Measurements from ENCODE around the gene XPO6. TPM values are rescaled to one million over a fixed set of nuclear protein-coding genes. Genes with fewer than 3 reads are reported as not detected.

Gene XPO6
- total RNA-seq, 1 donor from 2014 or later: 71.6 TPM

- no peak for DNase-seq (ENCODE audit: low spot score)
- peaks cover 43% of the 10 kb centered on the region for H3K36me3 Mint-ChIP-seq
- no peak for TF ChIP-seq EZH2phosphoT487 (IDR thresholded peaks at IDR 0.05)
- Histone ChIP-seq H3K27ac (no peak overlapping the region), H3K27me3 (no peaks in the 10 kb centered on the region), H3K9ac (no peak overlapping the region), H3K4me1 (no peaks in the 10 kb centered on the region), H3K36me3 (no peaks in the 10 kb centered on the region), H3F3A (ENCODE audit: low read depth) (no peaks in the 10 kb centered on the region), H4K20me1 (ENCODE audit: low read depth) (peaks cover 11% of the 10 kb centered on the region), H3K9me3 (ENCODE audit: low read depth) (no peaks in the 10 kb centered on the region), H3K4me2 (no peak overlapping the region), H3K79me2 (ENCODE audit: low read depth) (peaks cover 6% of the 10 kb centered on the region), H3K4me3 (no peak overlapping the region), H2AFZ (replicated peaks) (no peak overlapping the region)
- H3K9me3 Mint-ChIP-seq: no peaks in the 10 kb centered on the region
- no peak overlapping the region for H3K4me3 Mint-ChIP-seq
- H3K4me1 Mint-ChIP-seq: no peaks in the 10 kb centered on the region
- no peak overlapping the region for H3K27ac Mint-ChIP-seq
- peaks cover 3% of the 10 kb centered on the region for H3K27me3 Mint-ChIP-seq (ENCODE audit: insufficient read depth, low read depth)
Measured at GRCh38 chr16:28172336-28172735, 39.4 kb downstream of the XPO6 start.

GRCh38 chr16:28171816-28172215, 39.9 kb downstream of the XPO6 start:
- H3K79me2 ChIP-seq (ENCODE audit: low read depth): peaks cover 6% of the 10 kb centered on the region
- H3K27ac ChIP-seq: no peak overlapping the region
- Mint-ChIP-seq H3K27ac (no peak overlapping the region), H3K36me3 (peaks cover 43% of the 10 kb centered on the region), H3K4me3 (no peak overlapping the region), H3K9me3 (no peaks in the 10 kb centered on the region), H3K4me1 (no peaks in the 10 kb centered on the region), H3K27me3 (ENCODE audit: insufficient read depth, low read depth) (peaks cover 3% of the 10 kb centered on the region)
- no peaks in the 10 kb centered on the region for H3K4me1 ChIP-seq
- no peaks in the 10 kb centered on the region for H3K9me3 ChIP-seq (ENCODE audit: low read depth)
- DNase-seq (ENCODE audit: low spot score): no peak
- H3K36me3 ChIP-seq: no peaks in the 10 kb centered on the region
- H3K4me2 ChIP-seq: no peak overlapping the region
- H3K27me3 ChIP-seq: no peaks in the 10 kb centered on the region
- no peak overlapping the region for H2AFZ ChIP-seq (replicated peaks)
- H3K9ac ChIP-seq: no peak overlapping the region
- no peak overlapping the region for H3K4me3 ChIP-seq
- TF ChIP-seq EZH2 (IDR thresholded peaks at IDR 0.05): no peak
- no peak for TF ChIP-seq EZH2phosphoT487 (IDR thresholded peaks at IDR 0.05)
- TF ChIP-seq CTCF (IDR thresholded peaks at IDR 0.05): no peak
- peaks cover 11% of the 10 kb centered on the region for H4K20me1 ChIP-seq (ENCODE audit: low read depth)
- H3F3A ChIP-seq (ENCODE audit: low read depth): no peaks in the 10 kb centered on the region

GRCh38 chr16:28168991-28169554, 42.7 kb downstream of the XPO6 start:
- H3K9me3 Mint-ChIP-seq: no peaks in the 10 kb centered on the region
- Histone ChIP-seq H3K27ac (no peak overlapping the region), H3K4me3 (no peak overlapping the region), H2AFZ (replicated peaks) (no peak overlapping the region), H3K9ac (no peak overlapping the region), H3K36me3 (no peaks in the 10 kb centered on the region), H3K79me2 (ENCODE audit: low read depth) (no peaks in the 10 kb centered on the region), H3K4me1 (no peaks in the 10 kb centered on the region), H3K9me3 (ENCODE audit: low read depth) (no peaks in the 10 kb centered on the region), H4K20me1 (ENCODE audit: low read depth) (peaks cover 19% of the 10 kb centered on the region), H3F3A (ENCODE audit: low read depth) (no peaks in the 10 kb centered on the region), H3K4me2 (no peak overlapping the region), H3K27me3 (no peaks in the 10 kb centered on the region)
- H3K27ac Mint-ChIP-seq: no peak overlapping the region
- H3K27me3 Mint-ChIP-seq (ENCODE audit: insufficient read depth, low read depth): peaks cover 3% of the 10 kb centered on the region
- H3K36me3 Mint-ChIP-seq: peaks cover 29% of the 10 kb centered on the region
- H3K4me1 Mint-ChIP-seq: no peaks in the 10 kb centered on the region
- no peak overlapping the region for H3K4me3 Mint-ChIP-seq
- TF ChIP-seq EZH2 (IDR thresholded peaks at IDR 0.05): no peak
- no peak for TF ChIP-seq CTCF (IDR thresholded peaks at IDR 0.05)
- TF ChIP-seq EZH2phosphoT487 (IDR thresholded peaks at IDR 0.05): no peak
- no peak for DNase-seq (ENCODE audit: low spot score)

GRCh38 chr16:28167730-28168129, 44.0 kb downstream of the XPO6 start:
- DNase-seq (ENCODE audit: low spot score): no peak
- Histone ChIP-seq H3K27ac (no peak overlapping the region), H3K4me3 (no peak overlapping the region), H3K36me3 (no peaks in the 10 kb centered on the region), H2AFZ (replicated peaks) (no peak overlapping the region), H3K9me3 (ENCODE audit: low read depth) (no peaks in the 10 kb centered on the region), H3K79me2 (ENCODE audit: low read depth) (no peaks in the 10 kb centered on the region), H4K20me1 (ENCODE audit: low read depth) (peaks cover 19% of the 10 kb centered on the region), H3K9ac (no peak overlapping the region), H3K27me3 (no peaks in the 10 kb centered on the region), H3K4me1 (no peaks in the 10 kb centered on the region), H3K4me2 (no peak overlapping the region), H3F3A (ENCODE audit: low read depth) (no peaks in the 10 kb centered on the region)
- Mint-ChIP-seq H3K9me3 (no peaks in the 10 kb centered on the region), H3K27ac (no peak overlapping the region), H3K36me3 (peaks cover 21% of the 10 kb centered on the region), H3K4me1 (no peaks in the 10 kb centered on the region), H3K4me3 (no peak overlapping the region), H3K27me3 (ENCODE audit: insufficient read depth, low read depth) (peaks cover 3% of the 10 kb centered on the region)
- no peak for TF ChIP-seq EZH2 (IDR thresholded peaks at IDR 0.05)
